ENCODE measurements around the gene GRK5. TPM values are rescaled to one million over a fixed set of nuclear protein-coding genes. Genes with fewer than 3 reads are reported as not detected.

Gene GRK5
- total RNA-seq, 1 donor from 2014 or later, result 163 TPM

DNA sequence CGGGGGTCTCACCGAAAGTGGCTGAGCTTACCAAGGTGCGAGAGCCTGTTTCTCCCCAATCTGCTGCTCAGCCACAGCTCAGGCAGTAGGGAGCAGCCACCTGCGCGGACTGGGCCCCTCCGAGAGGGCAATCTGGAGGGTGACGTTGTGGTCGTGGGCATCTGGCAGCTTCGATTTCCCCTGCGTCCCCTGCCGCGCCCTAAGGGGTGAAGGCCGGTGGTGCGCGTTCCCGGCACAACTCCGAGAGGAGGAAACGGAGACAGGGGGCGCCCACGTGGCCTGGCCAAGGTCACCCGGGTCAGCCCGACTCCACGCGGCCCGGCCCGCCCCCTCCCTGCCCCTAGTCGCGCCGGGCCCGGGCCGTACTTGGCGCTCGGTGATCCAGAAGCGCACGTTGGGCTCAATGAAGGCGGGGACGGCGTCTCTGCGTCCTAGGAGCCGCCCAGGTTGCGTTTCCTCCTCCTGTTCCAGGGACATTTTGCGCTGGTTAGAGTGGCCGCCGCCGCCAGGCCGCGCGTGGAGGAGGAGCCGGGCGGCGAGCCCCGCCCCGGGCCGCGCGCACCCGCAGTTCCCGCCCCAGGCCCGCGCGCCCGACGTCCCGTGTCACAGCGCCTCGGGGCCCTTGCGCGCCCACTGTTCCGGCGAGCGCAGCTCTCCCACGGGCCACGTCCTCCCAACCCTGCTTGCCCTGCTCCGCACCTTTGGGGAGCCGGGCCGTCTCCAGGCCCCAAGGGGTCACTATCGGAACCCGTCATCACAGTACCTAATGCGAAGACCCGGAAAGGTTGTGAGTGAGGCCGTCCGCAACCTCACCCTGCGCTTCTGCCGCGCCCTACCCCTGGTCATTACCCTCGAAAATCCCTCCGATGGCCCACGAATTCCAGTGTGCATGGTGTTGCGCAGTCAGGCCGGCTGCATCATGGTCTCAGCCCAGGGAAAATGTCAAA, 41.9 kb upstream of the GRK5 start, which contains the start of gene SFXN4:
Gene SFXN4, minus strand, starts transcription at position 544 of the 947 bp plus-strand sequence. Its CDS starts 67 bp downstream, at position 477.
- TF ChIP-seq, protein P1, sequence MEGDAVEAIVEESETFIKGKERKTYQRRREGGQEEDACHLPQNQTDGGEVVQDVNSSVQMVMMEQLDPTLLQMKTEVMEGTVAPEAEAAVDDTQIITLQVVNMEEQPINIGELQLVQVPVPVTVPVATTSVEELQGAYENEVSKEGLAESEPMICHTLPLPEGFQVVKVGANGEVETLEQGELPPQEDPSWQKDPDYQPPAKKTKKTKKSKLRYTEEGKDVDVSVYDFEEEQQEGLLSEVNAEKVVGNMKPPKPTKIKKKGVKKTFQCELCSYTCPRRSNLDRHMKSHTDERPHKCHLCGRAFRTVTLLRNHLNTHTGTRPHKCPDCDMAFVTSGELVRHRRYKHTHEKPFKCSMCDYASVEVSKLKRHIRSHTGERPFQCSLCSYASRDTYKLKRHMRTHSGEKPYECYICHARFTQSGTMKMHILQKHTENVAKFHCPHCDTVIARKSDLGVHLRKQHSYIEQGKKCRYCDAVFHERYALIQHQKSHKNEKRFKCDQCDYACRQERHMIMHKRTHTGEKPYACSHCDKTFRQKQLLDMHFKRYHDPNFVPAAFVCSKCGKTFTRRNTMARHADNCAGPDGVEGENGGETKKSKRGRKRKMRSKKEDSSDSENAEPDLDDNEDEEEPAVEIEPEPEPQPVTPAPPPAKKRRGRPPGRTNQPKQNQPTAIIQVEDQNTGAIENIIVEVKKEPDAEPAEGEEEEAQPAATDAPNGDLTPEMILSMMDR (IDR thresholded peaks at IDR 0.05; ENCODE audit: unreplicated experiment), result no peak
- Mint-ChIP-seq H3K4me3 (ENCODE audit: unreplicated experiment) (peak within 1 kb of the TSS; percentile 86), H3K27me3 (ENCODE audit: unreplicated experiment) (peaks cover 5% of the 10 kb centered on the region), H3K36me3 (ENCODE audit: low read depth, unreplicated experiment) (peaks cover 26% of the 10 kb centered on the region), H3K27ac (ENCODE audit: unreplicated experiment) (peak within 1 kb of the TSS; percentile 67), H3K9me3 (ENCODE audit: unreplicated experiment) (no peaks in the 10 kb centered on the region), H3K4me1 (ENCODE audit: unreplicated experiment) (peaks cover 22% of the 10 kb centered on the region)
- peak; percentile 70 for DNase-seq (ENCODE audit: low spot score)

GRCh38 chr10:119166118-119166500, 41.3 kb upstream of the GRK5 start:
- DNase-seq (ENCODE audit: low spot score), result no peak
- Mint-ChIP-seq H3K27ac (ENCODE audit: unreplicated experiment) (no peak overlapping the region), H3K4me3 (ENCODE audit: unreplicated experiment) (peak overlapping the region; percentile 86), H3K27me3 (ENCODE audit: unreplicated experiment) (peaks cover 5% of the 10 kb centered on the region), H3K9me3 (ENCODE audit: unreplicated experiment) (no peaks in the 10 kb centered on the region), H3K4me1 (ENCODE audit: unreplicated experiment) (peaks cover 22% of the 10 kb centered on the region), H3K36me3 (ENCODE audit: low read depth, unreplicated experiment) (peaks cover 26% of the 10 kb centered on the region)
- TF ChIP-seq, protein P1 (IDR thresholded peaks at IDR 0.05; ENCODE audit: unreplicated experiment), result no peak

DNA sequence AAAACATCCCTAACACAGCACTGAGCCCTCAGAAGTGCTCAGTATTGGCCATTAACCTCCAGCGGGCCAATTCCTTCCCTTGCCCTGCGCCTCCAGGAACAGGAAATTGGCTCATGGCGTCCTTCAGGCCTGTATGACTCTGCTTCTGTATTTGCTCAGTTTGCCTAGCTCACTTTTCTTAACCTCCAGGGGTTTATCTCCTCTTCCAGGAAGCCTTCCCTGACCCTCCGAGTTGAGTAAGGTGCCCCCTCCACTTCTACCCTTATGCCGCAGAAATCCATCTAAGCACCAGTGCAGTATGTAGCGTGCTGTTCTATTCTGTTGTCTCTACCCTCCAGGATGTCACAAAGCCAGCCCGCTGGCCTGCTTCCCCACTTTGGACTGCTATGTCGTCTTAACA, 40.8 kb upstream of the GRK5 start:
- Mint-ChIP-seq H3K9me3 (ENCODE audit: unreplicated experiment) (no peaks in the 10 kb centered on the region), H3K4me1 (ENCODE audit: unreplicated experiment) (peaks cover 22% of the 10 kb centered on the region), H3K4me3 (ENCODE audit: unreplicated experiment) (peak overlapping the region; percentile 86), H3K27ac (ENCODE audit: unreplicated experiment) (peak overlapping the region; percentile 67), H3K27me3 (ENCODE audit: unreplicated experiment) (peaks cover 5% of the 10 kb centered on the region), H3K36me3 (ENCODE audit: low read depth, unreplicated experiment) (peaks cover 26% of the 10 kb centered on the region)
- TF ChIP-seq, protein P1 (IDR thresholded peaks at IDR 0.05; ENCODE audit: unreplicated experiment), result no peak
- DNase-seq (ENCODE audit: low spot score), result peak; percentile 16

DNA sequence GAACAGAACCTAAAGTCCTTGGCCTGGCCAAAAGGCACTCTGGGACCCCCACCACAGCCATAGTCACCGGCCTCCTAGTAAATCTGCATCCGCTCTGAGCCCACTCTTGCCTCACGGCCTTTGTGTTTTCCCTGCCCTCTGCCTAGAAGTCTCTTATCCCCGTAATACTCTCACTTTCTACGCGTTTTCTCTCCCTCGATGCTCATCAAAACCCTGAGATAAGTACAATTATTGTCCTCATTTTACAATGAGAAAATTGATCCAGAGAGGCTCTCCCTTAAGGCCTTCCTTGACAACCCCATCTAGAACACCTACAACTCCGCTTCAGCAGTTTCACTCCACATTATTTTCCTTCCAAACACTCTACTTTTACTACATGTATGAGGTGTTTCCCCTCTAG, 40.3 kb upstream of the GRK5 start:
- peaks cover 22% of the 10 kb centered on the region for H3K4me1 Mint-ChIP-seq (ENCODE audit: unreplicated experiment)
- TF ChIP-seq, protein P1 (IDR thresholded peaks at IDR 0.05; ENCODE audit: unreplicated experiment), result no peak
- H3K27ac Mint-ChIP-seq (ENCODE audit: unreplicated experiment), result peak overlapping the region; percentile 67

DNA sequence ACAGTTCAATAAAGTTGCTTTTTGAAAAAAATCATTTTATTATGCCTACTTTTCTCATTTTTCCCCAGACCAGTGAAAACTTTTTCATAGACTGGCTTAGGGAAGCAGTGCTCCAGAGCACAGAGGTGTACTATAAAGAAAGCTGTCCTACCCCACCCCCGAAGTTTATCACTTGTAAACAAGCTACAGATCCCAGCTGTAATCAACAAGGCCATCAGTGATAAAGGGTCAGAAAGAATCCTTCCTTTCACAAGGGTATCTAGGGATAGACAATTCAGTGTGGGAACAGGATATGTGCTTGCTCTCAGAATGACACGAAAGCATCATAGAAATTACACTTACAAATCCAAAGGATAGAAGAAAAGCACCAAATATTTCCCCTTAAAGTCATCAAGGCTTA, 33.3 kb upstream of the GRK5 start:
- H3K4me3 Mint-ChIP-seq (ENCODE audit: unreplicated experiment), result no peak overlapping the region
- H3K27me3 Mint-ChIP-seq (ENCODE audit: unreplicated experiment), result peaks cover 7% of the 10 kb centered on the region
- peaks cover 32% of the 10 kb centered on the region for H3K36me3 Mint-ChIP-seq (ENCODE audit: low read depth, unreplicated experiment)
- H3K27ac Mint-ChIP-seq (ENCODE audit: unreplicated experiment), result no peak overlapping the region
- H3K9me3 Mint-ChIP-seq (ENCODE audit: unreplicated experiment), result no peaks in the 10 kb centered on the region
- no peak for DNase-seq (ENCODE audit: low spot score)
- peaks cover 16% of the 10 kb centered on the region for H3K4me1 Mint-ChIP-seq (ENCODE audit: unreplicated experiment)
- TF ChIP-seq, protein P1 (IDR thresholded peaks at IDR 0.05; ENCODE audit: unreplicated experiment), result no peak

More for the DNA sequence above, 40.3 kb upstream of the GRK5 start:
- Mint-ChIP-seq H3K36me3 (ENCODE audit: low read depth, unreplicated experiment) (peaks cover 27% of the 10 kb centered on the region), H3K4me3 (ENCODE audit: unreplicated experiment) (peak overlapping the region; percentile 86), H3K9me3 (ENCODE audit: unreplicated experiment) (no peaks in the 10 kb centered on the region), H3K27me3 (ENCODE audit: unreplicated experiment) (peaks cover 5% of the 10 kb centered on the region)
- no peak for DNase-seq (ENCODE audit: low spot score)

Data from endothelial cell (in vitro differentiated cells).